Smooth muscle cell (in vitro differentiated cells): ENCODE results near the gene USP6NL. TPM values are rescaled to one million over a fixed set of nuclear protein-coding genes. Genes with fewer than 3 reads are reported as not detected.
"Not testable (repeated sequence)": the region's sequence is repeated elsewhere in the genome, so short reads cannot be mapped to it uniquely, and the experiment has no call there.

Source experiments
- DNase-seq: peaks from one replicate; lab custom pipeline; 2025; ENCODE audit not compliant: unreplicated experiment; lab: John Stamatoyannopoulos, UW
- H2AFZ ChIP-seq: fragments of 200-600 bp; sonication (generic); 2 replicates; pipeline ENCODE4 v1.6.0; 2016; ENCODE audit warnings: antibody characterized with exemption, low read depth, mild to moderate bottlenecking
- H3F3A ChIP-seq: fragments of 200-600 bp; sonication (generic); 2 replicates; pipeline ENCODE4 v1.6.0; 2017; ENCODE audit warnings: antibody characterized with exemption, low read depth
- H3K27ac ChIP-seq: fragments of 200-600 bp; sonication (generic); 2 replicates; pipeline ENCODE4 v1.5.1; 2016; ENCODE audit warnings: low read depth, mild to moderate bottlenecking
- H3K27me3 ChIP-seq: fragments of 200-600 bp; sonication (generic); 2 replicates; pipeline ENCODE4 v1.6.1; 2016; ENCODE audit warnings: low read depth, mild to moderate bottlenecking
- H3K36me3 ChIP-seq: fragments of 200-600 bp; sonication (generic); 2 replicates; pipeline ENCODE4 v1.5.1; 2016; ENCODE audit warnings: low read depth
- H3K4me1 ChIP-seq: fragments of 200-600 bp; sonication (generic); 2 replicates; pipeline ENCODE4 v1.5.1; 2016; ENCODE audit warnings: low read depth
- H3K4me2 ChIP-seq: fragments of 200-600 bp; sonication (generic); 2 replicates; pipeline ENCODE4 v1.6.0; 2016; ENCODE audit warnings: mild to moderate bottlenecking
- H3K4me3 ChIP-seq: fragments of 200-600 bp; sonication (generic); 2 replicates; pipeline ENCODE4 v1.5.1; 2016; ENCODE audit warnings: mild to moderate bottlenecking
- H3K79me2 ChIP-seq: fragments of 200-600 bp; sonication (generic); 2 replicates; pipeline ENCODE4 v1.6.0; 2016; ENCODE audit warnings: low read depth, mild to moderate bottlenecking
- H3K9ac ChIP-seq: fragments of 200-600 bp; sonication (generic); 2 replicates; pipeline ENCODE4 v1.6.0; 2016; ENCODE audit warnings: low read depth
- H3K9me3 ChIP-seq: fragments of 200-600 bp; sonication (generic); replicated peaks from 2 replicates; pipeline ENCODE4 v1.5.1; 2016; ENCODE audit warnings: low read depth
- H4K20me1 ChIP-seq: fragments of 200-600 bp; sonication (generic); 2 replicates; pipeline ENCODE4 v1.6.0; 2016; ENCODE audit warnings: low read depth
- CTCF ChIP-seq: fragments of 200-600 bp; sonication (generic); IDR thresholded peaks from 2 replicates; pipeline ENCODE4 v1.5.1; 2017; ENCODE audit warnings: borderline replicate concordance, mild to moderate bottlenecking, antibody characterized with exemption; ENCODE audit not compliant: insufficient read depth, poor library complexity, severe bottlenecking
- WGBS: methylation state at CpG from one replicate; pipeline ENCODE4 v1.1.7; 2016; ENCODE audit warnings: low lambda C conversion rate; 5-methylcytosine and 5-hydroxymethylcytosine counted together
- polyA plus RNA-seq: library from polyadenylated mRNA; unstranded; fragments of >200 nt; fragmentation: Nextera tagmentation; extraction: Ambion mirVana; gene quantifications from 2 replicates; pipeline ENCODE4 v1.2.1, GENCODE V29; 2016
- total RNA-seq: library from RNA; depleted of rRNA; stranded (reverse); fragments of >200 nt; gene quantifications from 2 replicates; pipeline ENCODE4 v1.2.3, GENCODE V29; 2014

The USP6NL gene
- total and polyA plus RNA-seq, 2 experiments from 2014 or later: 12.0 to 32.8 TPM

- no peak for DNase-seq
- H3K4me3 ChIP-seq: no peak overlapping the region
- no peak overlapping the region for H2AFZ ChIP-seq
- no peak for TF ChIP-seq CTCF
- H4K20me1 ChIP-seq: no peaks in the 10 kb centered on the region
- H3K36me3 ChIP-seq: no peaks in the 10 kb centered on the region
- H3K27ac ChIP-seq: no peak overlapping the region
- peaks cover 5% of the 10 kb centered on the region for H3K4me1 ChIP-seq
- no peak overlapping the region for H3K4me2 ChIP-seq
- H3F3A ChIP-seq: no peaks in the 10 kb centered on the region
- no peaks in the 10 kb centered on the region for H3K9me3 ChIP-seq
- no peaks in the 10 kb centered on the region for H3K27me3 ChIP-seq
- no peak overlapping the region for H3K9ac ChIP-seq
- WGBS: 86% methylated on average over 26 of the region's 26 CpGs
- no peaks in the 10 kb centered on the region for H3K79me2 ChIP-seq
Observed at GRCh38 chr10:11437391-11438142, 173.9 kb downstream of the USP6NL start.

DNA sequence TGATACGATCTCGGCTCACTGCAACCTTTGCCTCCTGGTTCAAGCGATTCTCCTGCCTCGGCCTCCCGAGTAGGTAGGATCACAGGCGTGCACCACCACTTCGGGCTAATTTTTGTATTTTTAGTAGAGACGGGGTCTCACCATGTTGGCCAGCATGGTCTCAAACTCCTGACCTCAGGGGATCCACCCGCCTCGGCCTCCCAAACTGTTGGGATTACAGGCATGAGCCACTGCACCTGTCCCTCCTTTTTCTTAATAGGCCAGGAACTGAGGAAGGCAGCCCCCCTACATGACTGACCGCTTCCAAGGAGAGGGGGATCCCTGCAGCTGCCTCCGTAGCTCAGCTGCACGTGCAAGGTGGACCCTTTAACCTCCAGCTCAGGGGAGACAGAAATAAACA lies 175.0 kb downstream of the USP6NL start:
- 96% methylated on average over 13 of the region's 13 CpGs for WGBS
- not testable (repeated sequence) for H3K27me3 ChIP-seq, H3K36me3 ChIP-seq, H3K27ac ChIP-seq, H3K9me3 ChIP-seq, H4K20me1 ChIP-seq, H3K4me2 ChIP-seq, H3K9ac ChIP-seq, H3F3A ChIP-seq, DNase-seq, H3K4me3 ChIP-seq, H3K4me1 ChIP-seq, H2AFZ ChIP-seq, H3K79me2 ChIP-seq

- no peaks in the 10 kb centered on the region for H3K79me2 ChIP-seq
- no peaks in the 10 kb centered on the region for H3K27me3 ChIP-seq
- H3K4me2 ChIP-seq: no peak overlapping the region
- no peak for TF ChIP-seq CTCF
- H3K4me3 ChIP-seq: no peak overlapping the region
- H3K27ac ChIP-seq: no peak overlapping the region
- no peak overlapping the region for H3K9ac ChIP-seq
- no peaks in the 10 kb centered on the region for H3K36me3 ChIP-seq
- peaks cover 5% of the 10 kb centered on the region for H3K4me1 ChIP-seq
- no peaks in the 10 kb centered on the region for H3K9me3 ChIP-seq
- H2AFZ ChIP-seq: no peak overlapping the region
- H4K20me1 ChIP-seq: no peaks in the 10 kb centered on the region
- no peaks in the 10 kb centered on the region for H3F3A ChIP-seq
- 44% methylated on average over 9 of the region's 9 CpGs for WGBS
- DNase-seq: no peak
Observed at GRCh38 chr10:11435581-11435981, 175.9 kb downstream of the USP6NL start.

- Histone ChIP-seq H3K9ac (no peak overlapping the region), H3K27me3 (no peaks in the 10 kb centered on the region), H3F3A (no peaks in the 10 kb centered on the region), H3K4me3 (no peak overlapping the region), H3K36me3 (no peaks in the 10 kb centered on the region), H4K20me1 (no peaks in the 10 kb centered on the region), H3K4me2 (no peak overlapping the region), H3K4me1 (peaks cover 5% of the 10 kb centered on the region), H3K79me2 (no peaks in the 10 kb centered on the region), H2AFZ (no peak overlapping the region), H3K9me3 (no peaks in the 10 kb centered on the region), H3K27ac (no peak overlapping the region)
- 54% methylated on average over 2 of the region's 2 CpGs for WGBS
- no peak for TF ChIP-seq CTCF
- DNase-seq: no peak
Observed at GRCh38 chr10:11434324-11434723, 177.1 kb downstream of the USP6NL start.
